Caco-2 (cell line): ENCODE data around the gene PXYLP1. TPM values are rescaled to one million over a fixed set of nuclear protein-coding genes. Genes with fewer than 3 reads are reported as not detected.

Experiments
- BruUV-seq: library from RNA; stranded (reverse); fragments of 400-500 nt; replicated peaks from 2 replicates; lab custom pipeline; 2021; lab: Mats Ljungman, UMichigan
- CTCF ChIA-PET: fragments of 300-600 bp; sonication (Branson Sonifier 250); formaldehyde crosslinking; loops from one replicate; lab custom pipeline; 2022; ENCODE audit warnings: antibody characterized with exemption; lab: Charles Lee
- POLR2A ChIA-PET: fragments of 300-600 bp; sonication (Branson Sonifier 250); formaldehyde crosslinking; loops from one replicate; lab custom pipeline; 2022; ENCODE audit warnings: antibody characterized with exemption; lab: Charles Lee
- DNase-seq, 2 experiments: peaks; one replicate each; pipeline versions ENCODE4 v3.0.0 to v3.0.0-alpha.2; 2020 to 2022
- H3K27me3 ChIP-seq: replicated peaks from 2 replicates; pipeline ENCODE4 v1.6.0; 2011; ENCODE audit warnings: low read length; ENCODE audit not compliant: control insufficient read depth, insufficient read depth
- H3K36me3 ChIP-seq: 2 replicates; pipeline ENCODE4 v1.5.1; 2011; ENCODE audit warnings: low read length; ENCODE audit not compliant: control insufficient read depth, insufficient read depth
- H3K4me1 ChIP-seq: fragments of 250-450 bp; sonication (Bioruptor Pico); 2 replicates; pipeline ENCODE4 v1.5.1; 2020; ENCODE audit warnings: mild to moderate bottlenecking
- H3K4me3 ChIP-seq: 2 replicates; pipeline ENCODE4 v1.5.1; 2011; ENCODE audit warnings: low read depth, mild to moderate bottlenecking, control low read depth, low read length
- H3K9me3 ChIP-seq: fragments of 250-450 bp; sonication (Bioruptor Pico); 2 replicates; pipeline ENCODE4 v1.5.1; 2020; ENCODE audit warnings: mild to moderate bottlenecking, moderate library complexity
- H3K27ac Mint-ChIP-seq: one replicate; pipeline ENCODE4 v1.8.0; 2022; ENCODE audit warnings: mixed read lengths; ENCODE audit not compliant: unreplicated experiment
- H3K27me3 Mint-ChIP-seq: one replicate; pipeline ENCODE4 v1.8.0; 2022; ENCODE audit warnings: mixed read lengths; ENCODE audit not compliant: insufficient read depth, unreplicated experiment
- H3K36me3 Mint-ChIP-seq: one replicate; pipeline ENCODE4 v1.8.0; 2022; ENCODE audit warnings: mild to moderate bottlenecking, mixed read lengths; ENCODE audit not compliant: insufficient read depth, unreplicated experiment
- H3K4me1 Mint-ChIP-seq: one replicate; pipeline ENCODE4 v1.8.0; 2022; ENCODE audit warnings: low read depth, mixed read lengths; ENCODE audit not compliant: unreplicated experiment
- H3K4me3 Mint-ChIP-seq: one replicate; pipeline ENCODE4 v1.8.0; 2022; ENCODE audit warnings: mild to moderate bottlenecking, moderate library complexity, mixed read lengths; ENCODE audit not compliant: unreplicated experiment
- H3K9me3 Mint-ChIP-seq: one replicate; pipeline ENCODE4 v1.8.0; 2022; ENCODE audit warnings: mixed read lengths; ENCODE audit not compliant: unreplicated experiment
- intact Hi-C: fragments of 100-400 bp; cut with micrococcal nuclease; formaldehyde crosslinking; loops from one replicate; pipeline ENCODE4 v1.10.0; 2022; ENCODE audit not compliant: unreplicated experiment
- total RNA-seq: library from RNA; stranded (reverse); gene quantifications from 2 replicates; pipeline ENCODE4 v1.2.3, GENCODE V29; 2022
- TF ChIP-seq, protein P1 (sequence below), 2 experiments: fragments of 200-600 bp in 1 of 2; IDR thresholded peaks; 1 replicate in 1 of 2; 2 replicates in 1 of 2; pipeline versions ENCODE4 v1.5.1 to v1.8.0; 2011 to 2022; ENCODE audit warnings: antibody characterized with exemption in 1 of 2, control low read depth in 1 of 2, inconsistent platforms in 1 of 2, low read depth in 1 of 2, low read length in 1 of 2, mild to moderate bottlenecking in 1 of 2, moderate library complexity in 1 of 2; ENCODE audit not compliant: insufficient read depth in 1 of 2, severe bottlenecking in 1 of 2, unreplicated experiment in 1 of 2

PXYLP1 gene
- total RNA-seq, 1 experiment from 2014 or later: 24.6 TPM

GRCh38 chr3:141212555-141212954 is 19.1 kb upstream of the PXYLP1 start:
- POLR2A ChIA-PET: no interaction called here
- H3K9me3 ChIP-seq: peaks cover 10% of the 10 kb centered on the region; the same call in 1 of the 2 replicates
- peaks cover 11% of the 10 kb centered on the region for H3K4me1 Mint-ChIP-seq
- no peak overlapping the region for H3K4me3 ChIP-seq
- intact Hi-C loops: no loop called here
- no peak for DNase-seq
- CTCF ChIA-PET: no interaction called here
- no peaks in the 10 kb centered on the region for H3K36me3 ChIP-seq
- no peaks in the 10 kb centered on the region for H3K27me3 ChIP-seq
- H3K27me3 Mint-ChIP-seq: no peaks in the 10 kb centered on the region
- BruUV-seq: no TSS peak
- 0 out of 2 replicates have a peak, but pooled peaks cover 4% of the 10 kb centered on the region for H3K4me1 ChIP-seq
- no peak overlapping the region for H3K27ac Mint-ChIP-seq
- no peaks in the 10 kb centered on the region for H3K36me3 Mint-ChIP-seq
- TF ChIP-seq, protein P1, sequence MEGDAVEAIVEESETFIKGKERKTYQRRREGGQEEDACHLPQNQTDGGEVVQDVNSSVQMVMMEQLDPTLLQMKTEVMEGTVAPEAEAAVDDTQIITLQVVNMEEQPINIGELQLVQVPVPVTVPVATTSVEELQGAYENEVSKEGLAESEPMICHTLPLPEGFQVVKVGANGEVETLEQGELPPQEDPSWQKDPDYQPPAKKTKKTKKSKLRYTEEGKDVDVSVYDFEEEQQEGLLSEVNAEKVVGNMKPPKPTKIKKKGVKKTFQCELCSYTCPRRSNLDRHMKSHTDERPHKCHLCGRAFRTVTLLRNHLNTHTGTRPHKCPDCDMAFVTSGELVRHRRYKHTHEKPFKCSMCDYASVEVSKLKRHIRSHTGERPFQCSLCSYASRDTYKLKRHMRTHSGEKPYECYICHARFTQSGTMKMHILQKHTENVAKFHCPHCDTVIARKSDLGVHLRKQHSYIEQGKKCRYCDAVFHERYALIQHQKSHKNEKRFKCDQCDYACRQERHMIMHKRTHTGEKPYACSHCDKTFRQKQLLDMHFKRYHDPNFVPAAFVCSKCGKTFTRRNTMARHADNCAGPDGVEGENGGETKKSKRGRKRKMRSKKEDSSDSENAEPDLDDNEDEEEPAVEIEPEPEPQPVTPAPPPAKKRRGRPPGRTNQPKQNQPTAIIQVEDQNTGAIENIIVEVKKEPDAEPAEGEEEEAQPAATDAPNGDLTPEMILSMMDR (IDR thresholded peaks at IDR 0.05; ENCODE audit: insufficient read depth in 1 of 2, low read depth in 1 of 2, low read length in 1 of 2, severe bottlenecking in 1 of 2, unreplicated experiment in 1 of 2): no peak
- H3K4me3 Mint-ChIP-seq: no peak overlapping the region
- H3K9me3 Mint-ChIP-seq: no peaks in the 10 kb centered on the region

DNA sequence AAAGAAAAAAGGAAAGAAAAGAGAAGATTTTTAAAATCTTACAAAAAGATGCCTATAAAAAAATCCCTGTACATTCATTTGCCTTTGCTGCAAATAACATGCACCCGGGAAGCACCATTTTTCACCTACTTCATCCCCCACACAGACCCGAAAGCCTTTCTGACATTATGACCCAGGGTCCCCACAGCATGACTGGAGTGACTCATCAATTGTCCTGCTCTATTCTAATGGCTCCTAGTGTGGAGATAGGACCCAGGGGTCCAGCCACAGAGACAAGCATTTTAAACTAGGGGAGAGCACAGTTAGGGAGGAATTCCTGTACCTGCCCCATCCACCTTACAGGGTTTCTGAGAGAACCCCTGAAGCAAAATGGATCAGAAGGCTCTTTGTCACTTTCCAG is 14.7 kb upstream of the PXYLP1 start:
- TF ChIP-seq, protein P1 (IDR thresholded peaks at IDR 0.05; ENCODE audit: insufficient read depth in 1 of 2, low read depth in 1 of 2, low read length in 1 of 2, severe bottlenecking in 1 of 2, unreplicated experiment in 1 of 2): no peak
- Mint-ChIP-seq H3K27ac (no peak overlapping the region), H3K4me1 (peaks cover 15% of the 10 kb centered on the region), H3K9me3 (no peaks in the 10 kb centered on the region), H3K36me3 (no peaks in the 10 kb centered on the region), H3K27me3 (no peaks in the 10 kb centered on the region), H3K4me3 (no peak overlapping the region)
- no peaks in the 10 kb centered on the region; the same call in 1 of the 2 replicates for H3K36me3 ChIP-seq
- ChIA-PET CTCF (no interaction called here), POLR2A (no interaction called here)
- DNase-seq: no peak
- intact Hi-C loops: no loop called here
- no peak overlapping the region for H3K4me3 ChIP-seq
- 0 out of 2 replicates have a peak, but pooled peaks cover 5% of the 10 kb centered on the region for H3K4me1 ChIP-seq
- peaks cover 10% of the 10 kb centered on the region; the same call in 1 of the 2 replicates for H3K9me3 ChIP-seq
- no peaks in the 10 kb centered on the region for H3K27me3 ChIP-seq
- no TSS peak for BruUV-seq

- Histone ChIP-seq H3K4me1 (0 out of 2 replicates have a peak, but pooled peaks cover 5% of the 10 kb centered on the region), H3K36me3 (no peaks in the 10 kb centered on the region; the same call in 1 of the 2 replicates), H3K27me3 (no peaks in the 10 kb centered on the region), H3K4me3 (no peak overlapping the region), H3K9me3 (peaks cover 9% of the 10 kb centered on the region; the same call in 1 of the 2 replicates)
- TF ChIP-seq, protein P1 (IDR thresholded peaks at IDR 0.05; ENCODE audit: insufficient read depth in 1 of 2, low read depth in 1 of 2, low read length in 1 of 2, severe bottlenecking in 1 of 2, unreplicated experiment in 1 of 2): no peak
- intact Hi-C loops: no loop called here
- Mint-ChIP-seq H3K9me3 (no peaks in the 10 kb centered on the region), H3K4me1 (peaks cover 15% of the 10 kb centered on the region), H3K36me3 (no peaks in the 10 kb centered on the region), H3K27me3 (no peaks in the 10 kb centered on the region), H3K4me3 (no peak overlapping the region), H3K27ac (no peak overlapping the region)
- BruUV-seq: no TSS peak
- DNase-seq: no peak
- ChIA-PET POLR2A (no interaction called here), CTCF (no interaction called here)
These were observed 14.2 kb upstream of the PXYLP1 start for GRCh38 chr3:141217389-141217788.
